ENCODE data around the gene SLC47A2.

SLC47A2 gene

GRCh38 chr17:19741832-19742457, 25.6 kb upstream of the SLC47A2 start:
- no peak overlapping the region for H3K4me3 ChIP-seq (replicated peaks; ENCODE audit: low read depth, low read length)
- DNase-seq (ENCODE audit: extremely low read depth, low read depth), result no peak
- TF ChIP-seq CTCF (IDR thresholded peaks at IDR 0.05; ENCODE audit: low read depth, low read length, missing control alignments), result no peak

- no peak overlapping the region for H3K4me3 ChIP-seq (replicated peaks; ENCODE audit: low read depth, low read length)
- no peak for DNase-seq (ENCODE audit: extremely low read depth, low read depth)
- TF ChIP-seq CTCF (IDR thresholded peaks at IDR 0.05; ENCODE audit: low read depth, low read length, missing control alignments), result no peak
Observed at GRCh38 chr17:19740933-19741332, 24.5 kb upstream of the SLC47A2 start.

- H3K4me3 ChIP-seq (replicated peaks; ENCODE audit: low read depth, low read length), result no peak overlapping the region
- DNase-seq (ENCODE audit: extremely low read depth, low read depth), result no peak
- TF ChIP-seq CTCF (IDR thresholded peaks at IDR 0.05; ENCODE audit: low read depth, low read length, missing control alignments), result no peak
Observed at GRCh38 chr17:19739241-19740201, 23.1 kb upstream of the SLC47A2 start.

- DNase-seq (ENCODE audit: extremely low read depth, low read depth), result no peak
- no peak overlapping the region for H3K4me3 ChIP-seq (replicated peaks; ENCODE audit: low read depth, low read length)
- no peak for TF ChIP-seq CTCF (IDR thresholded peaks at IDR 0.05; ENCODE audit: low read depth, low read length, missing control alignments)
Observed at GRCh38 chr17:19738757-19739156, 22.4 kb upstream of the SLC47A2 start.

GRCh38 chr17:19738073-19738449, 21.7 kb upstream of the SLC47A2 start:
- no peak overlapping the region for H3K4me3 ChIP-seq (replicated peaks; ENCODE audit: low read depth, low read length)

More at GRCh38 chr17:19738073-19738449, 21.7 kb upstream of the SLC47A2 start:
- TF ChIP-seq CTCF (IDR thresholded peaks at IDR 0.05; ENCODE audit: low read depth, low read length, missing control alignments), result no peak
- no peak for DNase-seq (ENCODE audit: extremely low read depth, low read depth)
